AG08396 (cell line): ENCODE measurements around the gene ENO1.

ENCODE experiments used
- DNase-seq: peaks from one replicate; pipeline ENCODE4 v3.0.0; 2012; ENCODE audit warnings: low spot score, mixed read lengths

The ENO1 gene

GRCh38 chr1:8870616-8871538 is 7.6 kb downstream of the ENO1 start:
- no peak for DNase-seq

- no peak for DNase-seq
Observed at GRCh38 chr1:8870103-8870502, 8.4 kb downstream of the ENO1 start.

GRCh38 chr1:8867878-8868567 is 10.5 kb downstream of the ENO1 start:
- DNase-seq, result no peak

- no peak for DNase-seq
Observed at GRCh38 chr1:8866792-8867415, 11.6 kb downstream of the ENO1 start.

- no peak for DNase-seq
Observed at GRCh38 chr1:8866173-8866791, 12.2 kb downstream of the ENO1 start.

GRCh38 chr1:8864713-8865344 is 13.7 kb downstream of the ENO1 start:
- no peak for DNase-seq

- no peak for DNase-seq
Observed at GRCh38 chr1:8863794-8864233, 14.7 kb downstream of the ENO1 start.

GRCh38 chr1:8863138-8863537 is 15.3 kb downstream of the ENO1 start:
- no peak for DNase-seq

- no peak for DNase-seq
Observed at GRCh38 chr1:8862528-8862927, 16.0 kb downstream of the ENO1 start.

- no peak for DNase-seq
Observed at GRCh38 chr1:8860738-8861516, 17.6 kb downstream of the ENO1 start.

- DNase-seq, result peak; percentile 39
Observed at GRCh38 chr1:8858888-8859706, 19.4 kb downstream of the ENO1 start.

- peak; percentile 63 for DNase-seq
Observed at GRCh38 chr1:8858112-8858668, 20.3 kb downstream of the ENO1 start.

- DNase-seq, result no peak
Observed at GRCh38 chr1:8856689-8857412, 21.6 kb downstream of the ENO1 start.

GRCh38 chr1:8854240-8854639 is 24.2 kb downstream of the ENO1 start:
- no peak for DNase-seq

- no peak for DNase-seq
Observed at GRCh38 chr1:8851060-8851459, 27.4 kb downstream of the ENO1 start.

- peak; percentile 94 for DNase-seq
Observed at GRCh38 chr1:8848663-8849386, 29.7 kb downstream of the ENO1 start.

GRCh38 chr1:8847990-8848389 is 30.5 kb downstream of the ENO1 start:
- no peak for DNase-seq

- DNase-seq, result no peak
Observed at GRCh38 chr1:8846263-8846662, 32.2 kb downstream of the ENO1 start.
